ENCODE measurements around the gene POLK. TPM values are rescaled to one million over a fixed set of nuclear protein-coding genes. Genes with fewer than 3 reads are reported as not detected.
A peak's percentile ranks its signal among the peaks of the same experiment; 100 is the strongest.
"Not testable (repeated sequence)": the region's sequence is repeated elsewhere in the genome, so short reads cannot be mapped to it uniquely, and the experiment has no call there.

POLK gene
- total RNA-seq, 1 experiment from 2014 or later = 7.5 TPM

DNA sequence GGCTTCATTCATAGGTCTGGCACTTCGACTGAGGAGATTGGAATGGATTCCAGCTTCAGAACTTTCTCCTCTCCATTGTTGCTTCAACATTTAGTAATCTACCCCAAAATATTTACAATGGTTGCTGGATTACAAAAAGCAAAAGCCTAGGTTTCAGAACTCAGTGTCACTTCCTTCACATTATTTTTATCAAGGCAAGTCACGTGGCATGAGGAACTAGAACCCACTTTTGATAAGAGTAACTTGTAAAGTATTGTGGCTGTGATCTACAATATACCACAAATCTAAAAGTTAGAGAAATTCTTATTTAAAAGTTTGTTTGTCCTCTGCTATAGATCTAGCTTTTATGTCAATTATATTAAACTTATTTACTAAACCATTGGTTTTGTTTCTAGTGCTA is 59.9 kb downstream of the POLK start:
- TF ChIP-seq, protein P1, sequence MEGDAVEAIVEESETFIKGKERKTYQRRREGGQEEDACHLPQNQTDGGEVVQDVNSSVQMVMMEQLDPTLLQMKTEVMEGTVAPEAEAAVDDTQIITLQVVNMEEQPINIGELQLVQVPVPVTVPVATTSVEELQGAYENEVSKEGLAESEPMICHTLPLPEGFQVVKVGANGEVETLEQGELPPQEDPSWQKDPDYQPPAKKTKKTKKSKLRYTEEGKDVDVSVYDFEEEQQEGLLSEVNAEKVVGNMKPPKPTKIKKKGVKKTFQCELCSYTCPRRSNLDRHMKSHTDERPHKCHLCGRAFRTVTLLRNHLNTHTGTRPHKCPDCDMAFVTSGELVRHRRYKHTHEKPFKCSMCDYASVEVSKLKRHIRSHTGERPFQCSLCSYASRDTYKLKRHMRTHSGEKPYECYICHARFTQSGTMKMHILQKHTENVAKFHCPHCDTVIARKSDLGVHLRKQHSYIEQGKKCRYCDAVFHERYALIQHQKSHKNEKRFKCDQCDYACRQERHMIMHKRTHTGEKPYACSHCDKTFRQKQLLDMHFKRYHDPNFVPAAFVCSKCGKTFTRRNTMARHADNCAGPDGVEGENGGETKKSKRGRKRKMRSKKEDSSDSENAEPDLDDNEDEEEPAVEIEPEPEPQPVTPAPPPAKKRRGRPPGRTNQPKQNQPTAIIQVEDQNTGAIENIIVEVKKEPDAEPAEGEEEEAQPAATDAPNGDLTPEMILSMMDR (IDR thresholded peaks at IDR 0.05; ENCODE audit: insufficient read depth in 1 of 2, low read depth in 1 of 2, low read length in 1 of 2, severe bottlenecking in 1 of 2, unreplicated experiment in 1 of 2) = no peak
- Mint-ChIP-seq H3K27me3 (ENCODE audit: insufficient read depth, unreplicated experiment) (no peaks in the 10 kb centered on the region), H3K4me3 (ENCODE audit: unreplicated experiment) (no peak overlapping the region), H3K36me3 (ENCODE audit: insufficient read depth, unreplicated experiment) (peaks cover 5% of the 10 kb centered on the region), H3K27ac (ENCODE audit: unreplicated experiment) (no peak overlapping the region), H3K4me1 (ENCODE audit: low read depth, unreplicated experiment) (peaks cover 9% of the 10 kb centered on the region), H3K9me3 (ENCODE audit: unreplicated experiment) (no peaks in the 10 kb centered on the region)
- Histone ChIP-seq H3K27me3 (replicated peaks; ENCODE audit: control insufficient read depth, insufficient read depth, low read length) (no peaks in the 10 kb centered on the region), H3K4me1 (peaks cover 13% of the 10 kb centered on the region), H3K9me3 (no peaks in the 10 kb centered on the region), H3K36me3 (ENCODE audit: control insufficient read depth, insufficient read depth, low read length) (no peaks in the 10 kb centered on the region), H3K4me3 (ENCODE audit: low read depth, low read length) (no peak overlapping the region)
- intact Hi-C loops (cut with micrococcal nuclease; ENCODE audit: unreplicated experiment) = no loop called here
- no TSS peak for BruUV-seq (replicated peaks)
- no peak for DNase-seq
- ChIA-PET CTCF (no interaction called here), POLR2A (no interaction called here)

- ChIA-PET POLR2A (no interaction called here), CTCF (no interaction called here)
- H3K36me3 Mint-ChIP-seq (ENCODE audit: insufficient read depth, unreplicated experiment) = no peaks in the 10 kb centered on the region
- BruUV-seq (replicated peaks) = no TSS peak
- H3K9me3 Mint-ChIP-seq (ENCODE audit: unreplicated experiment) = no peaks in the 10 kb centered on the region
- H3K27ac Mint-ChIP-seq (ENCODE audit: unreplicated experiment) = no peak overlapping the region
- H3K4me3 Mint-ChIP-seq (ENCODE audit: unreplicated experiment) = no peak overlapping the region
- no peaks in the 10 kb centered on the region for H3K4me1 Mint-ChIP-seq (ENCODE audit: low read depth, unreplicated experiment)
- Histone ChIP-seq H3K4me1 (no peaks in the 10 kb centered on the region), H3K4me3 (ENCODE audit: low read depth, low read length) (no peak overlapping the region), H3K9me3 (no peaks in the 10 kb centered on the region), H3K36me3 (ENCODE audit: control insufficient read depth, insufficient read depth, low read length) (no peaks in the 10 kb centered on the region), H3K27me3 (replicated peaks; ENCODE audit: control insufficient read depth, insufficient read depth, low read length) (no peaks in the 10 kb centered on the region)
- intact Hi-C loops (cut with micrococcal nuclease; ENCODE audit: unreplicated experiment) = no loop called here
- no peak for DNase-seq
- H3K27me3 Mint-ChIP-seq (ENCODE audit: insufficient read depth, unreplicated experiment) = no peaks in the 10 kb centered on the region
- TF ChIP-seq, protein P1 (IDR thresholded peaks at IDR 0.05; ENCODE audit: insufficient read depth in 1 of 2, low read depth in 1 of 2, low read length in 1 of 2, severe bottlenecking in 1 of 2, unreplicated experiment in 1 of 2) = no peak
Observed at GRCh38 chr5:75574791-75575190, 63.1 kb downstream of the POLK start.

GRCh38 chr5:75578280-75578679 is 66.6 kb downstream of the POLK start:
- H3K27me3 ChIP-seq (replicated peaks; ENCODE audit: control insufficient read depth, insufficient read depth, low read length); H3K27ac Mint-ChIP-seq (ENCODE audit: unreplicated experiment); intact Hi-C loops (cut with micrococcal nuclease; ENCODE audit: unreplicated experiment); POLR2A ChIA-PET; H3K36me3 Mint-ChIP-seq (ENCODE audit: insufficient read depth, unreplicated experiment); H3K9me3 ChIP-seq; CTCF ChIA-PET; BruUV-seq (replicated peaks); H3K4me3 Mint-ChIP-seq (ENCODE audit: unreplicated experiment); H3K27me3 Mint-ChIP-seq (ENCODE audit: insufficient read depth, unreplicated experiment); DNase-seq; H3K4me1 ChIP-seq; H3K4me1 Mint-ChIP-seq (ENCODE audit: low read depth, unreplicated experiment); H3K9me3 Mint-ChIP-seq (ENCODE audit: unreplicated experiment); H3K36me3 ChIP-seq (ENCODE audit: control insufficient read depth, insufficient read depth, low read length); H3K4me3 ChIP-seq (ENCODE audit: low read depth, low read length): not testable (repeated sequence)

DNA sequence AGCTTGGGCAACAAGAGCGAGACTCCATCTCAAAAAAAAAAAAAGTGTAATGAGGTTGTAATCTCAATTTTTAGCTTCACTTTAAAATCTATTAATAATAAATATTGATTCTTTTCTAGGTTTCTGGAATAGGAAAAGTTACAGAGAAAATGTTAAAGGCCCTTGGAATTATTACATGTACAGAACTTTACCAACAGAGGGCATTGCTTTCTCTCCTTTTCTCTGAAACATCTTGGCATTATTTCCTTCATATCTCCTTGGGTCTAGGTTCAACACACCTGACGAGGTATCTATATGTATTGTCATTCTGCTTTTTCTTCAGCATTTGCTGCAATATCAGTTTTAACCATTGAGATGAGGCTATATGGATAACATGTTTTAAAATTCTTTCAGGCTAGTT is 73.0 kb downstream of the POLK start:
- Histone ChIP-seq H3K36me3 (ENCODE audit: control insufficient read depth, insufficient read depth, low read length) (no peaks in the 10 kb centered on the region), H3K9me3 (no peaks in the 10 kb centered on the region), H3K4me1 (no peaks in the 10 kb centered on the region), H3K4me3 (ENCODE audit: low read depth, low read length) (no peak overlapping the region), H3K27me3 (replicated peaks; ENCODE audit: control insufficient read depth, insufficient read depth, low read length) (no peaks in the 10 kb centered on the region)
- ChIA-PET CTCF (no interaction called here), POLR2A (no interaction called here)
- Mint-ChIP-seq H3K4me3 (ENCODE audit: unreplicated experiment) (no peak overlapping the region), H3K27me3 (ENCODE audit: insufficient read depth, unreplicated experiment) (no peaks in the 10 kb centered on the region), H3K36me3 (ENCODE audit: insufficient read depth, unreplicated experiment) (peaks cover 5% of the 10 kb centered on the region), H3K9me3 (ENCODE audit: unreplicated experiment) (no peaks in the 10 kb centered on the region), H3K4me1 (ENCODE audit: low read depth, unreplicated experiment) (no peaks in the 10 kb centered on the region), H3K27ac (ENCODE audit: unreplicated experiment) (no peak overlapping the region)
- BruUV-seq (replicated peaks) = no TSS peak
- DNase-seq = no peak
- TF ChIP-seq, protein P1 (IDR thresholded peaks at IDR 0.05; ENCODE audit: insufficient read depth in 1 of 2, low read depth in 1 of 2, low read length in 1 of 2, severe bottlenecking in 1 of 2, unreplicated experiment in 1 of 2) = peak; percentile 32 to 36
- intact Hi-C loops (cut with micrococcal nuclease; ENCODE audit: unreplicated experiment) = loop anchor here (1.0 to 2.0 kb wide), 2 partner anchors 82 to 97 kb away; no protein-coding TSS in a partner anchor

All from Caco-2 (cell line).